ENCODE data around the gene HMGB2.

The HMGB2 gene

GRCh38 chr4:173334891-173335752 lies 964 bp upstream of the HMGB2 start:
- DNase-seq, result peak; percentile 60

DNA sequence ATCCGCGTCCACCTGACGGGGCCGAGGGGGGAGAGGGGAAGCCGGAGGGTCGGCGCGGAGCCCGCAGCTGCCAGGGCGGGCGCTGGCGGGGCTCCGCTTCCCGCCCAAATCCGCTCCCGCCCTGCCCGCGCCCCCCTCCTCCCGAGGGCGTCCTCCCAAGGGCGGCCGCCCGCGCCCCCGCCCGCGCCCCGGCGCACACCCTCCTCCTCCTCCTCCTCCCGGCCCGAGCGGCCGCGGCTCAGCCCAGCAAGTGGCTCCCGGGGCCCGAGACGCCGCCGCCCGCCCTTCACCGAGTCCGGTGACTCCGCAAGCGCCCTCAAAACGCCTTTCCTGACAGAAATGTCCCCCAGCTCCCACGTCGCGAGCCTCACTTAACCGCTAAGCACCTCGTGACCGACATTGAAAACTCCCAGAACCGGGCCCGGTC lies 487 bp downstream of the HMGB2 start:
- DNase-seq, result no peak

GRCh38 chr4:173332963-173333657 lies 1.0 kb downstream of the HMGB2 start:
- DNase-seq, result no peak

- no peak for DNase-seq
Measured at GRCh38 chr4:173332021-173332487, 2.1 kb downstream of the HMGB2 start.

DNA sequence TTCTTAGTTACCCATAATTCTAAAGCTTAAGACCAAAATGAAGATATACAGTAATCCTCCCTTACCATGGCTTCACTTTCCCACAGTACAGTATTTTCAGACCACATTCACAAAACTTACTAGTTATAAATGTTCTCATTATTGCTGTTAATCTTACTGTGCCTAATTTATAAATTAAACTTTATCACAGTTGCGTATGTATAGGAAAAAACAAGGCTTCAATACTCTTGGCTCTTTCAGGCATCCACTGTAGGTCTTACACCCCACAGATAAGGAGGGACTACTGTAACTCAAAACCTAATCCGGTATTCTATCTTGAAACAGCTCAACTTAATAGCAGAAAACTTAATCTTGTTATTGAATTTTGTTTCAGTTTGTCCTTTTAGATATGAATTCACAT lies 3.6 kb downstream of the HMGB2 start:
- DNase-seq, result no peak

- no peak for DNase-seq
Measured at GRCh38 chr4:173328236-173328901, 5.8 kb downstream of the HMGB2 start.

DNA sequence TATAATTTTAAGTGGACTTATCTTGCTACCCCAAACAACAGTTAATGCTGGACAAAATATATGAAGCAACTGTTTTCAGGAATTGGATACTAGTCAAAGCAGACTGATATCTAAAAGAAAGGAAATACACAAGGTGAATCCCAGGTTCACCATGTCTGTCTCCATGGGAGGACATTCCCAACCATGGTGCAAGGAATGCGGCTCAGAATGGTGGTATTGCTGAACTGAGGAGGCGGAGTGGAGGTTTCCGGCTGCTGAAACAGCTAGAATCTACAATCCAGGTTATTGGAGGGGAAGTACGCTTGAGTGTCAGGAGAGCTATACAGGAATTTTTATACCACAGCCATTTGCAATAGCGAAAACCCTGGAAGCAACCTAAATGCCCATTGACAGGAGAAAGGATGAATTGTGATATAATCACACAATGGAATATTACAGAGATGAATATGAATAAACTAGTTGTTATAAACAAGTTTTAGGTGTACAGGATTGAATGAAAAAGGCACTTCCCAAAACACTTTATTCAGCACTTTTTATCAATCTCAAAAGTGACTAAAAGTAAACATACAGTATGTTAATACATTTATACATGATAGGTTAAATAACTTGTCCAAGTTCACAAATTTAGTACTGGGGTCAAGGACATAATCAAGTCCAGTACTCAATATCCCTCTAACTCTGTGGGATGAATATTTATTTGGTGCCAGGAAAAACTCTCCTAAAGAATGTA lies 9.0 kb downstream of the HMGB2 start:
- DNase-seq, result no peak

- DNase-seq, result no peak
Measured at GRCh38 chr4:173319696-173320095, 14.5 kb downstream of the HMGB2 start.

- no peak for DNase-seq
Measured at GRCh38 chr4:173318648-173319211, 15.4 kb downstream of the HMGB2 start.

DNA sequence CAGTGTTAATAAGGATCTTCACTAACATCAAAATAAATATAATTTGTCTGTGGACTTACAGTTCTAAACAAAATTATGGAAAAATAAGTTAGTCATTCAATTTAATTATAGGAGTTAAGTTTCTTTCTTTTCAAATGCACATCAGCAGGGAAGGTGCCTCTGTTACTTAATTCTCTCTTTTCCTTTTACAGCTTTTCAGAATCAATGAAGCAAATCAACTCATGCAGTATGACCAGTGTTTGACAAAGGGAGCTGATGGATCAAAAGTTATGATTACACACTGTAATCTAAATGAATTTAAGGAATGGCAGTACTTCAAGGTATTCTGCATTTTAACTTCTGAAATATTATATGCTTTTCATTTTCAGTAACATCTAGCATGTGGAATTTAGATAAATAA lies 15.9 kb downstream of the HMGB2 start:
- no peak for DNase-seq

DNA sequence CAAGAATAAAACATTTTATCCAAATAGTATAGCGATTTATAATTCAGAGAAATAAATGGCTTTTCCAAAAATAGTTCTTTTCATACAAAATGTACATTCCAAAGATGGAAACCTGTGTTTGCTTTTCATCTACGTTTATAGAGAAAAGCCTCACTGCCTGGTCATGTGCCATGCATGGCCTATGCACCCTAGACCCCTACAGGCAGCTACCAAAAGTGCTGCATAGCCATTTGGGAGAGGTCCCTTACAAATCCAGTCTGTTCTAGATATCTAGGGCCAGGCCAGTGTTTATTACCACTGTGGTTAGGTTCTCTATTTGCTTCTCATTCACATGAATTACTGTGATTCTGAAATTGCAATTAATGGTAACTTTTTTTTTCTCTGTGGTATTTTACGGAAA lies 17.2 kb downstream of the HMGB2 start:
- no peak for DNase-seq

DNA sequence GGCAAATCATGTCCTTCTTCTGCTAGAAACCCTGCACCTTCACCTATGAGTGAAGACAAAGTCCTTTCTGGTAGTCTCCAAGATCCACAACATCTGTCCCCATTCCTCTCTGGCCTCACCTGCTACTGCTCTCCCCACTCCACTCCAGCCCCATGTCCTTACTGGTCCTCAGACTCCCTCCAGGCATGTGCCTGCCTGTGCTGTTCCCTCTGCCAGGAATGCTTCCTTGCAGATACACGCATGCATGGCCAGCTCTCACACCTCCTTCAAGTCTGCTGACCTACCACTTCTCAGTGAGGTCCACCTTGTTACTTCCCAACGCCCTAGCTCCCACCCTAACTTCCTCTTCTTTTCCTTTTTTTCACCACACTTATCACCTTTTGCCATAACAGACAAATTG lies 18.1 kb downstream of the HMGB2 start:
- DNase-seq, result no peak

DNA sequence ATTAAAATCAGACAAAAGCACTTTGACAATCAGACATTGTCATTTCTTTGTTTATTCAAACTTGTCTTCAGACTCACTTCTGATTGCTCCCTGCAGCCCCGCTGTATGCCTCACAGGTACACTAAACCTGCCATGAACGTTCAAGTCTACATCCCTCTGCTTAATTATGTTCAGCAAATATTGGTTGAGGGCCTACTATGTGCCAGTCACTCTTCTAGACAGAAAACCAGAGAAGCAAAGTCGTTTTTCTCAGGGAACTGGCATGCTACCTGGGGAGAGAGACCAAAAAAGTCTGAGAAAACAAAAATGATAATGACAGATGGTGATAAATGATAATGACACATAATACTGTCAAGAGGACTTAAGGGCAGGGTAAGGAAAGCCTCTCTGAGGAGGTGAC lies 19.4 kb downstream of the HMGB2 start:
- no peak for DNase-seq

DNA sequence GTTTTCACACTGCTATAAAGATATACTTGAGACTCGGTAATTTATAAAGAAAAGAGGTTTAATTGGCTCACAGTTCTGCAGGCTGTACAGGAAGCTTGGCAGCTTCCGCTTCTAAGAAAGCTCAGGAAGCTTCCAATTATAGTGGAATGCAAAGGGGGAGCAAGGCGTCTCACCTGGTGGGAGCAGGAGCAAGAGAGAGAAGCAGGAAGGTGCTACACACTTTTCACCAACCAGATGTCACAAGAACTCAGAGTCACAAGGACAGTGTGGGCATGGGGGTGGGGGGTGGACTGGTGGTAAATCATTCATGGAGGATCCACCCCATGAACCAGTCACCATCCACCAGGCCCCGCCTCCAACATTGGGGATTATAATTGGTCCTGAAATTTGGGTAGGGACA lies 22.8 kb downstream of the HMGB2 start:
- DNase-seq, result no peak

- no peak for DNase-seq
Measured at GRCh38 chr4:173307778-173308177, 26.4 kb downstream of the HMGB2 start.

DNA sequence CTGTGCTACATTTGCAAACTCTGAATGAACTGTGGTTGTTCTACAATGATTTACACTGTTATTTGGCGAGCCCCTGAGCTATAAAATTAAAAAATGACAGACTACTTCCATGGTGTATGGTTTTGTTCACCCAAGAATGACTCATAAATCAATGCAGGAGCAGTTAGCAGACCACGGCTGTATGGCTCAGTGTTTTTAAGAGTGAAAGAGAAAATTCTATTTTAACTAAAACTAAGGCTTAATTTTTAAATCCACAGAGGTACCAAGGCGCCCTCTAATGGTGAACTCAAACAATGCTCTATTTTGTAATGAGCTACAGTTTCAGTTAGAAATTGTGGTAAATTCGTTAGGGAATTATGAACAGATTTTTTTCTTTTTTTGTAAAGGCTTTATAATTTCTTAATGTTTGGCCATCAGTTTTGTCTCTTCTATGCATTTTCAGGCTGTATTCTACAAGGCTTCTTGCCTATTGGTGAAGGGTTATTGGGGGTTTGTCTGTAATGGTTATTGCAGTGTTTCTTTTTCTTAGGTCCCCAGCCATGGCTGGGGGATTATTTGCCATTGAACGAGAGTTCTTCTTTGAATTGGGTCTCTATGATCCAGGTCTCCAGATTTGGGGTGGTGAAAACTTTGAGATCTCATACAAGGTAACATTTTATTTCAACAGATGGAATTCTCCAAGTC lies 32.5 kb downstream of the HMGB2 start:
- no peak for DNase-seq

DNA sequence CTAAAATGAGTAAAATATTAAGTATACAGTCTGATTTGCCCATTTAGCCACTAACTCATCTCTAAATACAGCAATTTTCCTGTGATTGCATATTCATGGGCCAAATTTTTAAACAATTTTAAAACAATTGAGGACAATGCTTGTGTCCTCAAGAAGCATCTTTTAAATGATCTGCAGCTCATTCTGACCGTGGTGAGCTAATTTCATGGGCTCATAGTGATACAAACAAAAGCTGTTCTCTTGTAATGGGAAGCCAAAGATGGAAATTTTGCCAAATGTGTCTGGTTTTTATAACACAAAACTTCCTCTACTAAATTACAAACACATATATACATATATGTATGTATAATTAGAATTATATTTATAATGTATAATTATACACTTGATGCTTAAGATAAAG lies 39.7 kb downstream of the HMGB2 start:
- no peak for DNase-seq

DNA sequence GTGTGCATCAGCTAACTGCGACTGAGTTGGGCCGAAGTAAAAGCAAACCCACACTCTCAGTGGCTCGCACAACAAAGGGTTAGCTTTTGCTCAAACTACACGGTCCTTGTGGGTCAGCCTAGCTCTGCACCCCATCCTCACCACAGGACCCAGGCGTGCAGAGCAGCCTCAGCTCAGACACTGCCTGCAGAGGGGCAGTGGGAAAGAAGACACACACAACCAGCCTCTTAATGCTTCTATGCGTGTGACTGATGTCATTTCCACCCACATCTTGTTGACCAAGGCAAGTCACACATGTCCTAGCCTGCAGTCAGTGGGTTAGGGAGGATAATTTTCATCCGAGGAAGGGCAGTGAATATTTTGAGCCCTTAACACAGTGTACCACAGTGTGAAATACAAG lies 40.5 kb downstream of the HMGB2 start:
- no peak for DNase-seq

DNA sequence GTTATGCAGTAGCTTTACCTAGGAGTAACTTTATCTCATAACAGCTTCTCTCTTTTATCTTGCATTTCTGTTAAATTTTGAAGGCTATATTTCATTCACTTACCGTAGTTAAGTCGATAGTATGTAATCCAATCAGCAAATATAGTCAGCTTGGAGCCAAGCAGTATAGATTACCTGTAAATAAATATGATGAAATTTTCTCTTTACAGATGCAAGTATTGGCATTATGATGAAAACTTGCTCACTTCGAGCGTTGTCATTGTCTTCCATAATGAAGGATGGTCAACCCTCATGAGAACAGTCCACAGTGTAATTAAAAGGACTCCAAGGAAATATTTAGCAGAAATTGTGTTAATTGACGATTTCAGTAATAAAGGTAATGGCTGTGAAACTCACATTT lies 42.3 kb downstream of the HMGB2 start:
- DNase-seq, result no peak

- DNase-seq, result no peak
Measured at GRCh38 chr4:173289353-173289727, 44.8 kb downstream of the HMGB2 start.

DNA sequence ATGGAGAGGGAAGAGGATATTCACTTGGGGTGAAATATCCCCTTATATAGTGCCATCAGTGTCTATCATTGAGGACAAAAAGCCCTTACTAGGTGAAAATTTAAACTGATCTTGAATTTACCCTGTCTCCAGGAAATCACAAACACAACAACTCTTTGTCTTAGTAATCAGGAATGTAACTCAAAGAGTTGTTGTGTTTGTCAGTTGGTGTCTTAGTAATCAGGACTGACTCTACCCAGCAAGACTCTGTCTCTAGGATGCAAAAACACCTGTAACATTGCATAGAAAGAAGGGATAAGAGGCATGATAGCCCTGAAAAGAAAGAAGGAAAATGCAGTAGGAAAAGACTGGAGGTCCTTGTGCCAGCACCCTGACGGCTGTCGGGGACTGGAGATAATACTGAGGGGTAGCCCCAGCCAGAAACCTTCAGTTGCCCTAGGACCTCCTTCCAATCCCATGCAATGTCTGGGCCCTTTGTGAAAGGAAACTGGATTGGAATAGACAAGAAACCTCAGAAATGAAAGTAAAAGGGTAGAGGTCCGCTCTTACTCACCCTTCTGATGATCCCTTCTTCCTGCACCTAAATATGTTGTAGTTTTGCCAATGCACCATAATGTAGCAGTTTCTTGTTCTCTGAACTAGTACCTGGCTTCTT lies 45.3 kb downstream of the HMGB2 start:
- DNase-seq, result no peak

- no peak for DNase-seq
Measured at GRCh38 chr4:173288296-173288695, 45.9 kb downstream of the HMGB2 start.

All from T1000 (cell line).